ENCODE data around the gene RAD51B.
"Not testable (repeated sequence)": the region's sequence is repeated elsewhere in the genome, so short reads cannot be mapped to it uniquely, and the experiment has no call there.

- TF ChIP-seq SIRT6 (IDR thresholded peaks at IDR 0.05; ENCODE audit: low read depth, low read length); CBFB (CRISPR knock-in tag; IDR thresholded peaks at IDR 0.05); TEAD4 (IDR thresholded peaks at IDR 0.05; ENCODE audit: low read length); TEAD4 (CRISPR knock-in tag; IDR thresholded peaks at IDR 0.05; ENCODE audit: borderline replicate concordance); CTCF (IDR thresholded peaks at IDR 0.05 in 2 of 3, conservative IDR thresholded peaks at IDR 0.05 in 1 of 3; ENCODE audit: insufficient read depth in 2 of 3, low read depth in 1 of 3, low read length in 3 of 3); MAX (CRISPR knock-in tag; IDR thresholded peaks at IDR 0.05): not testable (repeated sequence)
Observed at GRCh38 chr14:68302938-68303337, 483.4 kb downstream of the RAD51B start.

Data from K562 (cell line).